Diencephalon (tissue), 1 donor: ENCODE measurements around the gene AATK. TPM values are rescaled to one million over a fixed set of nuclear protein-coding genes. Genes with fewer than 3 reads are reported as not detected.

Experiments
- small RNA-seq: library from RNA; depleted of rRNA; stranded (forward); fragments of <200 nt; gene quantifications from one replicate; pipeline ENCODE3, GENCODE V24; 2014
- total RNA-seq: library from RNA; depleted of rRNA; stranded (reverse); fragments of >200 nt; gene quantifications from one replicate; pipeline ENCODE4 v1.2.3, GENCODE V29; 2014

AATK gene
- 17.8 TPM for total RNA-seq

GRCh38 chr17:81166033-81166492 lies at the start of gene AATK:
Gene AATK, minus strand, starts transcription at chr17:81166221. Its CDS starts 229 bp downstream, at chr17:81165992.

GRCh38 chr17:81165246-81166032 lies 582 bp downstream of the AATK start, which contains the start of gene PVALEF:
Gene PVALEF, plus strand, starts transcription at chr17:81165507. Its CDS starts 15,720 bp downstream, at chr17:81181227.

Small RNAs within 50 kb of the gene (small RNA-seq; reads per million reads assigned to genes)
- gene MIR1250 (not detected), gene MIR3065 (33.0 reads per million, percentile 95 among the genes with 10 or more reads in this experiment), gene MIR657 (not detected)

Other genes starting within 250 kb of the AATK start
- gene CHMP6, start 174.4 kb downstream of the AATK start, total RNA-seq = 22.6 TPM
- 13.4 TPM for gene BAIAP2, start 131.1 kb downstream of the AATK start, total RNA-seq
- not detected for gene PVALEF, start 714 bp downstream of the AATK start, total RNA-seq
- gene CEP131, start 56.7 kb upstream of the AATK start, total RNA-seq = 11.1 TPM
- gene TEPSIN, start 72.8 kb upstream of the AATK start, total RNA-seq = 8.5 TPM
- gene NDUFAF8, start 73.1 kb upstream of the AATK start, total RNA-seq = 28.1 TPM
- gene SLC38A10, start 129.1 kb upstream of the AATK start, total RNA-seq = 21.9 TPM
- 10.6 TPM for gene BAHCC1, start 229.2 kb upstream of the AATK start, total RNA-seq